Neural cell (in vitro differentiated cells): ENCODE measurements around the gene YPEL2. TPM values are rescaled to one million over a fixed set of nuclear protein-coding genes. Genes with fewer than 3 reads are reported as not detected.
"Not testable (repeated sequence)": the region's sequence is repeated elsewhere in the genome, so short reads cannot be mapped to it uniquely, and the experiment has no call there.

Experiments used
- H2AFZ ChIP-seq: fragments of 200-600, 300-800 bp; sonication (generic), shearing (Covaris generic); 2 replicates; pipeline ENCODE4 v1.6.0; 2014; ENCODE audit warnings: low read depth, mild to moderate bottlenecking, antibody characterized with exemption, low read length, moderate library complexity
- H3F3A ChIP-seq: fragments of 200-600 bp; shearing (Covaris generic); 2 replicates; pipeline ENCODE4 v1.6.1; 2016; ENCODE audit warnings: mild to moderate bottlenecking, moderate library complexity, mixed read lengths, antibody characterized with exemption, low read length; ENCODE audit not compliant: insufficient read depth, poor library complexity, severe bottlenecking
- H3K27ac ChIP-seq: fragments of 200-600, 300-800 bp; sonication (generic), shearing (Covaris generic); 2 replicates; pipeline ENCODE4 v1.5.1; 2014; ENCODE audit warnings: mild to moderate bottlenecking, low read length, moderate library complexity
- H3K27me3 ChIP-seq: fragments of 300-800, 200-600 bp; sonication (generic), shearing (Covaris generic); 2 replicates; pipeline ENCODE4 v1.6.0; 2014; ENCODE audit warnings: mild to moderate bottlenecking, low read depth, low read length, moderate library complexity; ENCODE audit not compliant: insufficient read depth
- H3K36me3 ChIP-seq: fragments of 300-800, 200-600 bp; sonication (generic), shearing (Covaris generic); 2 replicates; pipeline ENCODE4 v1.5.1; 2014; ENCODE audit warnings: mild to moderate bottlenecking, antibody characterized with exemption, low read length, moderate library complexity; ENCODE audit not compliant: insufficient read depth
- H3K4me2 ChIP-seq: fragments of 300-800, 200-600 bp; sonication (generic), shearing (Covaris generic); 2 replicates; pipeline ENCODE4 v1.6.0; 2014; ENCODE audit warnings: mild to moderate bottlenecking, low read length
- H3K4me3 ChIP-seq: fragments of 300-800, 200-600 bp; sonication (generic), shearing (Covaris generic); 2 replicates; pipeline ENCODE4 v1.5.1; 2014; ENCODE audit warnings: mild to moderate bottlenecking, low read length, moderate library complexity
- H3K79me2 ChIP-seq: fragments of 200-600 bp; shearing (Covaris generic); replicated peaks from 2 replicates; pipeline ENCODE4 v1.6.0; 2014; ENCODE audit warnings: mild to moderate bottlenecking, low read length, moderate library complexity; ENCODE audit not compliant: insufficient read depth
- H3K9ac ChIP-seq: fragments of 300-800, 200-600 bp; sonication (generic), shearing (Covaris generic); 2 replicates; pipeline ENCODE4 v1.6.1; 2016; ENCODE audit warnings: mild to moderate bottlenecking, low read length, mixed read lengths
- H3K9me2 ChIP-seq: fragments of 200-600 bp; shearing (Covaris generic); 2 replicates; pipeline ENCODE4 v1.6.1; 2016; ENCODE audit warnings: mild to moderate bottlenecking, low read length, mixed read lengths; ENCODE audit not compliant: insufficient read depth
- H3K9me3 ChIP-seq: fragments of 200-600, 300-800 bp; sonication (generic), shearing (Covaris generic); 2 replicates; pipeline ENCODE4 v1.6.1; 2016; ENCODE audit warnings: mild to moderate bottlenecking, mixed run types, low read length, moderate library complexity, mixed read lengths
- H4K20me1 ChIP-seq: fragments of 200-600 bp; shearing (Covaris generic); 2 replicates; pipeline ENCODE4 v1.6.1; 2016; ENCODE audit warnings: mild to moderate bottlenecking, mixed run types; ENCODE audit not compliant: insufficient read depth
- EP300 ChIP-seq: fragments of 450-650 bp; conservative IDR thresholded peaks from 2 replicates; pipeline ENCODE4 v1.6.1; 2014; ENCODE audit warnings: antibody characterized with exemption, mild to moderate bottlenecking, moderate library complexity; ENCODE audit not compliant: poor library complexity, severe bottlenecking
- EZH2 ChIP-seq: fragments of 200-600, 300-800 bp; shearing (Covaris generic), sonication (generic); IDR thresholded peaks from 2 replicates; pipeline ENCODE4 v1.6.1; 2014; ENCODE audit warnings: antibody characterized with exemption, low read length, borderline replicate concordance, mild to moderate bottlenecking; ENCODE audit not compliant: insufficient read depth, poor library complexity, severe bottlenecking
- MXI1 ChIP-seq: fragments of 450-650 bp; conservative IDR thresholded peaks from 2 replicates; pipeline ENCODE4 v1.6.1; 2014; ENCODE audit warnings: antibody characterized with exemption, mild to moderate bottlenecking; ENCODE audit not compliant: poor library complexity, severe bottlenecking
- POLR2AphosphoS5 ChIP-seq: IDR thresholded peaks from 2 replicates; pipeline ENCODE4 v1.6.1; 2012
- RAD21 ChIP-seq: fragments of 450-650 bp; conservative IDR thresholded peaks from 2 replicates; pipeline ENCODE4 v1.6.1; 2014; ENCODE audit warnings: antibody characterized with exemption, mild to moderate bottlenecking, moderate library complexity
- SMC3 ChIP-seq: fragments of 450-650 bp; conservative IDR thresholded peaks from 2 replicates; pipeline ENCODE4 v1.6.1; 2014; ENCODE audit warnings: antibody characterized with exemption, mild to moderate bottlenecking, moderate library complexity; ENCODE audit not compliant: poor library complexity
- TAF1 ChIP-seq: IDR thresholded peaks from 2 replicates; pipeline ENCODE4 v1.6.1; 2012; ENCODE audit warnings: low read depth
- polyA plus RNA-seq: library from polyadenylated mRNA; depleted of rRNA; stranded (reverse); fragments of >200 nt; gene quantifications from 2 replicates; pipeline ENCODE4 v1.2.3, GENCODE V29; 2014
- TF ChIP-seq, protein P1 (sequence below): IDR thresholded peaks from 2 replicates; pipeline ENCODE4 v1.6.1; 2012; ENCODE audit warnings: borderline replicate concordance
- TF ChIP-seq, protein P2 (sequence below): fragments of 450-650 bp; IDR thresholded peaks from 2 replicates; pipeline ENCODE4 v1.5.1; 2014; ENCODE audit warnings: antibody characterized with exemption, mild to moderate bottlenecking, moderate library complexity; ENCODE audit not compliant: poor library complexity, severe bottlenecking

The YPEL2 gene
- polyA plus RNA-seq, 1 donor from 2014 or later: 17.0 TPM

- H4K20me1 ChIP-seq: no peaks in the 10 kb centered on the region
- H3K9me2 ChIP-seq: no peaks in the 10 kb centered on the region
- H3K9me3 ChIP-seq: no peaks in the 10 kb centered on the region
- H3K4me3 ChIP-seq: no peak overlapping the region
- H3F3A ChIP-seq: no peaks in the 10 kb centered on the region
- no peak overlapping the region for H3K27ac ChIP-seq
- no peaks in the 10 kb centered on the region for H3K79me2 ChIP-seq
- H3K27me3 ChIP-seq: no peaks in the 10 kb centered on the region
- no peak for TF ChIP-seq EZH2
- no peak for TF ChIP-seq EP300
- TF ChIP-seq TAF1: no peak
- no peak for TF ChIP-seq SMC3
- TF ChIP-seq, protein P1, sequence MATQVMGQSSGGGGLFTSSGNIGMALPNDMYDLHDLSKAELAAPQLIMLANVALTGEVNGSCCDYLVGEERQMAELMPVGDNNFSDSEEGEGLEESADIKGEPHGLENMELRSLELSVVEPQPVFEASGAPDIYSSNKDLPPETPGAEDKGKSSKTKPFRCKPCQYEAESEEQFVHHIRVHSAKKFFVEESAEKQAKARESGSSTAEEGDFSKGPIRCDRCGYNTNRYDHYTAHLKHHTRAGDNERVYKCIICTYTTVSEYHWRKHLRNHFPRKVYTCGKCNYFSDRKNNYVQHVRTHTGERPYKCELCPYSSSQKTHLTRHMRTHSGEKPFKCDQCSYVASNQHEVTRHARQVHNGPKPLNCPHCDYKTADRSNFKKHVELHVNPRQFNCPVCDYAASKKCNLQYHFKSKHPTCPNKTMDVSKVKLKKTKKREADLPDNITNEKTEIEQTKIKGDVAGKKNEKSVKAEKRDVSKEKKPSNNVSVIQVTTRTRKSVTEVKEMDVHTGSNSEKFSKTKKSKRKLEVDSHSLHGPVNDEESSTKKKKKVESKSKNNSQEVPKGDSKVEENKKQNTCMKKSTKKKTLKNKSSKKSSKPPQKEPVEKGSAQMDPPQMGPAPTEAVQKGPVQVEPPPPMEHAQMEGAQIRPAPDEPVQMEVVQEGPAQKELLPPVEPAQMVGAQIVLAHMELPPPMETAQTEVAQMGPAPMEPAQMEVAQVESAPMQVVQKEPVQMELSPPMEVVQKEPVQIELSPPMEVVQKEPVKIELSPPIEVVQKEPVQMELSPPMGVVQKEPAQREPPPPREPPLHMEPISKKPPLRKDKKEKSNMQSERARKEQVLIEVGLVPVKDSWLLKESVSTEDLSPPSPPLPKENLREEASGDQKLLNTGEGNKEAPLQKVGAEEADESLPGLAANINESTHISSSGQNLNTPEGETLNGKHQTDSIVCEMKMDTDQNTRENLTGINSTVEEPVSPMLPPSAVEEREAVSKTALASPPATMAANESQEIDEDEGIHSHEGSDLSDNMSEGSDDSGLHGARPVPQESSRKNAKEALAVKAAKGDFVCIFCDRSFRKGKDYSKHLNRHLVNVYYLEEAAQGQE: no peak
- no peak for TF ChIP-seq MXI1
- no peak for TF ChIP-seq POLR2AphosphoS5
- no peak for TF ChIP-seq RAD21
- TF ChIP-seq, protein P2, sequence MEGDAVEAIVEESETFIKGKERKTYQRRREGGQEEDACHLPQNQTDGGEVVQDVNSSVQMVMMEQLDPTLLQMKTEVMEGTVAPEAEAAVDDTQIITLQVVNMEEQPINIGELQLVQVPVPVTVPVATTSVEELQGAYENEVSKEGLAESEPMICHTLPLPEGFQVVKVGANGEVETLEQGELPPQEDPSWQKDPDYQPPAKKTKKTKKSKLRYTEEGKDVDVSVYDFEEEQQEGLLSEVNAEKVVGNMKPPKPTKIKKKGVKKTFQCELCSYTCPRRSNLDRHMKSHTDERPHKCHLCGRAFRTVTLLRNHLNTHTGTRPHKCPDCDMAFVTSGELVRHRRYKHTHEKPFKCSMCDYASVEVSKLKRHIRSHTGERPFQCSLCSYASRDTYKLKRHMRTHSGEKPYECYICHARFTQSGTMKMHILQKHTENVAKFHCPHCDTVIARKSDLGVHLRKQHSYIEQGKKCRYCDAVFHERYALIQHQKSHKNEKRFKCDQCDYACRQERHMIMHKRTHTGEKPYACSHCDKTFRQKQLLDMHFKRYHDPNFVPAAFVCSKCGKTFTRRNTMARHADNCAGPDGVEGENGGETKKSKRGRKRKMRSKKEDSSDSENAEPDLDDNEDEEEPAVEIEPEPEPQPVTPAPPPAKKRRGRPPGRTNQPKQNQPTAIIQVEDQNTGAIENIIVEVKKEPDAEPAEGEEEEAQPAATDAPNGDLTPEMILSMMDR: no peak
- H3K9ac ChIP-seq: no peak overlapping the region
- H2AFZ ChIP-seq: no peak overlapping the region
- no peaks in the 10 kb centered on the region for H3K36me3 ChIP-seq
- no peak overlapping the region for H3K4me2 ChIP-seq
Measured at GRCh38 chr17:59392973-59393679, 61.7 kb downstream of the YPEL2 start.

GRCh38 chr17:59393742-59394410 is 62.4 kb downstream of the YPEL2 start:
- H3K9me2 ChIP-seq, H3K4me2 ChIP-seq, H3F3A ChIP-seq, H3K79me2 ChIP-seq, H3K9me3 ChIP-seq, H3K27me3 ChIP-seq, H3K36me3 ChIP-seq, H4K20me1 ChIP-seq, H3K9ac ChIP-seq, H3K27ac ChIP-seq, H2AFZ ChIP-seq, H3K4me3 ChIP-seq: not testable (repeated sequence)
